ENCODE measurements around the gene B4GALNT1. TPM values are rescaled to one million over a fixed set of nuclear protein-coding genes. Genes with fewer than 3 reads are reported as not detected.

B4GALNT1 gene
- total RNA-seq, 1 experiment from 2014 or later: 4.2 TPM

GRCh38 chr12:57641699-57642442 is 8.9 kb upstream of the B4GALNT1 start:
- Histone ChIP-seq H3K9me3 (peaks cover 15% of the 10 kb centered on the region), H3K27me3 (replicated peaks; ENCODE audit: control insufficient read depth, insufficient read depth, low read length) (no peaks in the 10 kb centered on the region), H3K36me3 (ENCODE audit: control insufficient read depth, insufficient read depth, low read length) (no peaks in the 10 kb centered on the region), H3K4me3 (ENCODE audit: low read depth, low read length) (no peak overlapping the region), H3K4me1 (no peaks in the 10 kb centered on the region)
- intact Hi-C loops (cut with micrococcal nuclease; ENCODE audit: unreplicated experiment): no loop called here
- TF ChIP-seq, protein P1, sequence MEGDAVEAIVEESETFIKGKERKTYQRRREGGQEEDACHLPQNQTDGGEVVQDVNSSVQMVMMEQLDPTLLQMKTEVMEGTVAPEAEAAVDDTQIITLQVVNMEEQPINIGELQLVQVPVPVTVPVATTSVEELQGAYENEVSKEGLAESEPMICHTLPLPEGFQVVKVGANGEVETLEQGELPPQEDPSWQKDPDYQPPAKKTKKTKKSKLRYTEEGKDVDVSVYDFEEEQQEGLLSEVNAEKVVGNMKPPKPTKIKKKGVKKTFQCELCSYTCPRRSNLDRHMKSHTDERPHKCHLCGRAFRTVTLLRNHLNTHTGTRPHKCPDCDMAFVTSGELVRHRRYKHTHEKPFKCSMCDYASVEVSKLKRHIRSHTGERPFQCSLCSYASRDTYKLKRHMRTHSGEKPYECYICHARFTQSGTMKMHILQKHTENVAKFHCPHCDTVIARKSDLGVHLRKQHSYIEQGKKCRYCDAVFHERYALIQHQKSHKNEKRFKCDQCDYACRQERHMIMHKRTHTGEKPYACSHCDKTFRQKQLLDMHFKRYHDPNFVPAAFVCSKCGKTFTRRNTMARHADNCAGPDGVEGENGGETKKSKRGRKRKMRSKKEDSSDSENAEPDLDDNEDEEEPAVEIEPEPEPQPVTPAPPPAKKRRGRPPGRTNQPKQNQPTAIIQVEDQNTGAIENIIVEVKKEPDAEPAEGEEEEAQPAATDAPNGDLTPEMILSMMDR (IDR thresholded peaks at IDR 0.05; ENCODE audit: insufficient read depth in 1 of 2, low read depth in 1 of 2, low read length in 1 of 2, severe bottlenecking in 1 of 2, unreplicated experiment in 1 of 2): no peak
- Mint-ChIP-seq H3K36me3 (ENCODE audit: insufficient read depth, unreplicated experiment) (no peaks in the 10 kb centered on the region), H3K4me3 (ENCODE audit: unreplicated experiment) (no peak overlapping the region), H3K4me1 (ENCODE audit: low read depth, unreplicated experiment) (no peaks in the 10 kb centered on the region), H3K9me3 (ENCODE audit: unreplicated experiment) (no peaks in the 10 kb centered on the region), H3K27me3 (ENCODE audit: insufficient read depth, unreplicated experiment) (no peaks in the 10 kb centered on the region), H3K27ac (ENCODE audit: unreplicated experiment) (no peak overlapping the region)
- no peak for DNase-seq
- no TSS peak for BruUV-seq (replicated peaks)
- ChIA-PET CTCF (no interaction called here), POLR2A (no interaction called here)

GRCh38 chr12:57640175-57641042 is 7.4 kb upstream of the B4GALNT1 start:
- Histone ChIP-seq H3K4me1 (no peaks in the 10 kb centered on the region), H3K4me3 (ENCODE audit: low read depth, low read length) (no peak overlapping the region), H3K36me3 (ENCODE audit: control insufficient read depth, insufficient read depth, low read length) (no peaks in the 10 kb centered on the region), H3K27me3 (replicated peaks; ENCODE audit: control insufficient read depth, insufficient read depth, low read length) (no peaks in the 10 kb centered on the region), H3K9me3 (peaks cover 5% of the 10 kb centered on the region)
- H3K9me3 Mint-ChIP-seq (ENCODE audit: unreplicated experiment): no peaks in the 10 kb centered on the region
- no peak overlapping the region for H3K4me3 Mint-ChIP-seq (ENCODE audit: unreplicated experiment)
- no peaks in the 10 kb centered on the region for H3K36me3 Mint-ChIP-seq (ENCODE audit: insufficient read depth, unreplicated experiment)
- no TSS peak for BruUV-seq (replicated peaks)
- intact Hi-C loops (cut with micrococcal nuclease; ENCODE audit: unreplicated experiment): no loop called here
- no peaks in the 10 kb centered on the region for H3K4me1 Mint-ChIP-seq (ENCODE audit: low read depth, unreplicated experiment)
- CTCF ChIA-PET: no interaction called here
- no peaks in the 10 kb centered on the region for H3K27me3 Mint-ChIP-seq (ENCODE audit: insufficient read depth, unreplicated experiment)
- H3K27ac Mint-ChIP-seq (ENCODE audit: unreplicated experiment): no peak overlapping the region
- DNase-seq: no peak
- TF ChIP-seq, protein P1 (IDR thresholded peaks at IDR 0.05; ENCODE audit: insufficient read depth in 1 of 2, low read depth in 1 of 2, low read length in 1 of 2, severe bottlenecking in 1 of 2, unreplicated experiment in 1 of 2): no peak
- POLR2A ChIA-PET: no interaction called here

DNA sequence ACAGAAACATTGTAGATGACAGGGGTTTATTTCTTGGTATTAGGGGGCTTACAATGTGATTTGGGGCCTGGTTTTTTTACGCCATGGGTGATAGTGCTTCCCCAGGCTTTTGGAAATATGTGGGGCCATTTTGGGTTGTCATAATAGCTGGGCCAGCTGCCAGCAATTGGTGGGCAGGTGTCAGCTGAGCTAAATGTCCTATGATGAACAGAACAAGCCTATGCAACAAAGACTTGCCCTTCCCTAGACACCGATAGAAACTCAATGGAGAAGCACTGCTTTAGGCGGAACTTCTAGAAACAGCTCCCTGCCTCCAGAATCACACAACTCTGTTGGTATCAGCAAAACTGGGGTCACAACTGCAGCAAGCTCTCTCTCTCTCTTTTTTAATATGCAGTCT is 5.1 kb upstream of the B4GALNT1 start:
- no peaks in the 10 kb centered on the region for H3K4me1 ChIP-seq
- no peaks in the 10 kb centered on the region for H3K9me3 Mint-ChIP-seq (ENCODE audit: unreplicated experiment)
- H3K4me3 ChIP-seq (ENCODE audit: low read depth, low read length): no peak overlapping the region
- intact Hi-C loops (cut with micrococcal nuclease; ENCODE audit: unreplicated experiment): no loop called here
- no peak overlapping the region for H3K4me3 Mint-ChIP-seq (ENCODE audit: unreplicated experiment)
- H3K36me3 ChIP-seq (ENCODE audit: control insufficient read depth, insufficient read depth, low read length): no peaks in the 10 kb centered on the region
- BruUV-seq (replicated peaks): no TSS peak
- TF ChIP-seq, protein P1 (IDR thresholded peaks at IDR 0.05; ENCODE audit: insufficient read depth in 1 of 2, low read depth in 1 of 2, low read length in 1 of 2, severe bottlenecking in 1 of 2, unreplicated experiment in 1 of 2): no peak
- no peaks in the 10 kb centered on the region for H3K27me3 ChIP-seq (replicated peaks; ENCODE audit: control insufficient read depth, insufficient read depth, low read length)
- H3K9me3 ChIP-seq: no peaks in the 10 kb centered on the region
- ChIA-PET CTCF (interaction anchor here (0.5 to 0.8 kb wide), 2 partner anchors 55 to 101 kb away, joined by 3 read pairs; no protein-coding TSS in a partner anchor), POLR2A (no interaction called here)
- no peaks in the 10 kb centered on the region for H3K36me3 Mint-ChIP-seq (ENCODE audit: insufficient read depth, unreplicated experiment)
- H3K4me1 Mint-ChIP-seq (ENCODE audit: low read depth, unreplicated experiment): peaks cover 5% of the 10 kb centered on the region
- H3K27me3 Mint-ChIP-seq (ENCODE audit: insufficient read depth, unreplicated experiment): no peaks in the 10 kb centered on the region
- no peak overlapping the region for H3K27ac Mint-ChIP-seq (ENCODE audit: unreplicated experiment)
- no peak for DNase-seq
